Activated CD4-positive, alpha-beta T cell treated with anti-CD3 and anti-CD28 coated beads, Interleukin-10, Interleukin-2, amounts not matched to agents 100 ng/mL and 50 ng/mL, durations not matched to agents 16 hours and 8 hours (primary cell): ENCODE data around the gene IKBKG.
"Not testable (repeated sequence)": the region's sequence is repeated elsewhere in the genome, so short reads cannot be mapped to it uniquely, and the experiment has no call there.

Experiments used
- DNase-seq: peaks from one replicate; pipeline ENCODE4 v3.0.0-alpha.2; 2020

IKBKG gene

DNA sequence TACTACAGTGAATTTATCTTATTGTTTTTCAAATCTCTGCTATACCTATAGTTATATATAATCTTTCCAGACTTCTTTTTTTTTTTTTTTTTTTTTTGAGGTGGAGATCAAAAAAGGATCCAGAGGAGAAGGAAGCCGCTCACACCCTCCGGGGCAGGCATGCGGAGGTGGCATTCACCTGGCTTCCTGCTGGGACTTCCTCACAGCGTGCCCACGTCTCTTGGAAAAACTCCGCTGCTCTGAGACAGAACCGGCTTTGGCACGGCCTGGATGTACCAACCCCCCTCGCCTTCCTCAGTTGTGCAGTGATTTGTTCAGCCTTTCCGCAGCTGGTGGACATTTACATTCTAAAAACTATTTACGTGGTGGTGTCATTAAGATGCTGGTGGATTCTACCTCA lies 60.6 kb downstream of the IKBKG start:
- DNase-seq = not testable (repeated sequence)

GRCh38 chrX:154608823-154609222 lies 61.4 kb downstream of the IKBKG start:
- DNase-seq = not testable (repeated sequence)

- DNase-seq = not testable (repeated sequence)
Measured at GRCh38 chrX:154611146-154611545, 63.7 kb downstream of the IKBKG start.

DNA sequence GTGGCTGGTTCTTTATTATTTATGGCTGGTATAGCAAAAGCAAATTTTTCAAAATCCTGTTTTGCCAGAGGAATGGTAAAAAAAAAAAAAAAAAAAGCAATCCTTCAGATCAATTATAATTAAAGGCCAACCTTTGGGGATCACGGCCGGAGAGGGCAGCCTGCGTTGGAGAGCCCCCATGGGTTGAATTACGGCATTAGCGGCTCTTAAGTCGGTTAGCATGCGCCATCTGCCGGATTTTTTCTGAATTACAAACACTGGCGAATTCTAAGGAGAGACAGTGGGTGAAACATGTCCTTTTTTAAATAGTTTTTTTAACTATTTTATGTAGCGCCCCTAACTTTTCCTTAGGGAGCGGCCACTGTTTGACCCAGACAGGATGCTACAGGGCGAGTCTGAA lies 66.2 kb downstream of the IKBKG start:
- not testable (repeated sequence) for DNase-seq
